OCI-LY1 (cell line): ENCODE measurements around the gene TYMS.

Experiments used
- H2AFZ ChIP-seq: fragments of 200-600 bp; sonication (generic), shearing (Covaris generic); 2 replicates; pipeline ENCODE4 v1.6.0; 2014; ENCODE audit warnings: antibody characterized with exemption, mild to moderate bottlenecking, low read length
- H3F3A ChIP-seq: fragments of 200-600 bp; sonication (generic), shearing (Covaris generic); 2 replicates; pipeline ENCODE4 v1.6.0; 2014; ENCODE audit warnings: mild to moderate bottlenecking, antibody characterized with exemption, low read length, moderate library complexity; ENCODE audit not compliant: insufficient read depth
- H3K27ac ChIP-seq: fragments of 200-600 bp; sonication (generic); 2 replicates; pipeline ENCODE4 v1.5.1; 2014; ENCODE audit warnings: low read length, mixed run types, mild to moderate bottlenecking, low read depth; ENCODE audit not compliant: poor library complexity, severe bottlenecking
- H3K27me3 ChIP-seq: fragments of 200-600 bp; sonication (generic); 2 replicates; pipeline ENCODE4 v1.6.0; 2014; ENCODE audit warnings: antibody characterized with exemption, mild to moderate bottlenecking, low read length, moderate library complexity; ENCODE audit not compliant: insufficient read depth
- H3K36me3 ChIP-seq: fragments of 200-600 bp; sonication (generic); 2 replicates; pipeline ENCODE4 v1.6.1; 2014; ENCODE audit warnings: mild to moderate bottlenecking, antibody characterized with exemption, low read length, moderate library complexity, mixed read lengths; ENCODE audit not compliant: insufficient read depth
- H3K4me1 ChIP-seq: fragments of 200-600 bp; sonication (generic); 2 replicates; pipeline ENCODE4 v1.5.1; 2014; ENCODE audit warnings: mild to moderate bottlenecking, low read length, moderate library complexity; ENCODE audit not compliant: insufficient read depth, severe bottlenecking
- H3K4me2 ChIP-seq: fragments of 200-600 bp; sonication (generic), shearing (Covaris generic); 2 replicates; pipeline ENCODE4 v1.6.1; 2014; ENCODE audit warnings: low read length
- H3K4me3 ChIP-seq: fragments of 200-600 bp; sonication (generic); 2 replicates; pipeline ENCODE4 v1.5.1; 2014; ENCODE audit warnings: low read length, low read depth, mild to moderate bottlenecking, mixed read lengths; ENCODE audit not compliant: poor library complexity, severe bottlenecking
- H3K79me2 ChIP-seq: fragments of 200-600 bp; shearing (Covaris generic); 2 replicates; pipeline ENCODE4 v1.6.1; 2016; ENCODE audit warnings: mixed run types, low read length, mixed read lengths; ENCODE audit not compliant: insufficient read depth
- H3K9ac ChIP-seq: fragments of 200-600 bp; sonication (generic), shearing (Covaris generic); 2 replicates; pipeline ENCODE4 v1.6.1; 2014; ENCODE audit warnings: mild to moderate bottlenecking, low read length, mixed read lengths
- H3K9me2 ChIP-seq: fragments of 200-600 bp; sonication (generic), shearing (Covaris generic); 2 replicates; pipeline ENCODE4 v1.6.1; 2014; ENCODE audit warnings: low read depth, mild to moderate bottlenecking, low read length, mixed read lengths
- H3K9me3 ChIP-seq: fragments of 200-600 bp; shearing (Covaris generic); 2 replicates; pipeline ENCODE4 v1.6.1; 2014; ENCODE audit warnings: low read length, mixed read lengths
- H4K20me1 ChIP-seq: fragments of 200-600 bp; sonication (generic), shearing (Covaris generic); 2 replicates; pipeline ENCODE4 v1.6.0; 2016; ENCODE audit warnings: mild to moderate bottlenecking, low read length; ENCODE audit not compliant: insufficient read depth
- CTCF ChIP-seq: fragments of 200-600 bp; sonication (generic), shearing (Covaris generic); IDR thresholded peaks from 2 replicates; pipeline ENCODE4 v1.5.1; 2017; ENCODE audit warnings: mild to moderate bottlenecking, antibody characterized with exemption, low read length, moderate library complexity, mixed read lengths
- EZH2 ChIP-seq: fragments of 200-600 bp; sonication (generic), shearing (Covaris generic); IDR thresholded peaks from 2 replicates; pipeline ENCODE4 v1.8.0; 2017; ENCODE audit warnings: borderline replicate concordance, mixed run types, mild to moderate bottlenecking, antibody characterized with exemption, low read length, moderate library complexity, mixed read lengths

Gene TYMS

GRCh38 chr18:711657-712400 lies 54.4 kb downstream of the TYMS start:
- Histone ChIP-seq H3K9me2 (no peaks in the 10 kb centered on the region), H3K4me2 (no peak overlapping the region), H3K9ac (no peak overlapping the region), H3K4me3 (no peak overlapping the region), H3F3A (no peaks in the 10 kb centered on the region), H3K27ac (no peak overlapping the region), H3K79me2 (no peaks in the 10 kb centered on the region), H3K27me3 (no peaks in the 10 kb centered on the region), H2AFZ (no peak overlapping the region), H3K9me3 (no peaks in the 10 kb centered on the region), H3K4me1 (no peaks in the 10 kb centered on the region), H4K20me1 (no peaks in the 10 kb centered on the region), H3K36me3 (no peaks in the 10 kb centered on the region)
- TF ChIP-seq EZH2 (no peak), CTCF (no peak)

DNA sequence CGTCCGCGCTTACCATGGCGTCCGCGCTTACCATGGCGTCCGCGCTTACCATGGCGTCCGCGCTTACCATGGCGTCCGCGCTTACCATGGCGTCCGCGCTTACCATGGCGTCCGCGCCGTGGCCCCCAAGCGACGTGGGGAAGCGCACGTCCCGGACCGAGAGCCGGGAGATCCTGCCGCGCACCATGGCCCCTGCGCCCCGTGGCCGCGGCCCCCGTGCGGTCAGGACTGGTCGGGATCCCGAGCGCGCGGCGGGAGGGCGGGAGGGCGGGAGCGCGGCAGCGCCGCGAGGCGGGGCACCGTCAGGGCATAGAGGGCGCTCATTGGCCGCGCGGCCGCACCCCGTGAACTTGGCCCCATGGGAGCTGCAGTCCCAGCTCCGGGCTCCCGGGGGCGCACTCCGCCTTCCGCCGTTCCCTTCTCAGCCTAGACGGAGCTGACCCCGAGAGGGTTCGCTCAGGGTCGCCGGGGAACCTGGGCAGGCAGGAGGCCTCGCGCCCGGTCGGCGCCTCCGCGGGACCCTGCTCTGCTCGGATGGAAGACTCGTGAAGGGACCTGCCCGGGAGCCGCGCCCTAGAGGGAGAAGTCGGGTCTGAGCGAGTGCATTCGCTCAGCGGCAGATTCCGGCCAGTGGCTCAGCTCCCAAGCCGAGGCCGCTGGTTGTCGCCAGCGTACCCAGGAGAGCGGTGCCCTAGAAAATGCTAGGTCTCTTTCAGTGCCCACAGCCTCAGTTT lies 55.1 kb downstream of the TYMS start, which contains the start of gene ENOSF1:
ENOSF1 (minus strand) TSS at position 230 of the 734 bp plus-strand sequence; CDS start at position 187, 43 bp downstream.
- no peaks in the 10 kb centered on the region for H3K9me3 ChIP-seq
- H3K4me3 ChIP-seq = no peak within 1 kb of the TSS
- no peaks in the 10 kb centered on the region for H3F3A ChIP-seq
- H3K79me2 ChIP-seq = no peaks in the 10 kb centered on the region
- H3K4me1 ChIP-seq = no peaks in the 10 kb centered on the region
- TF ChIP-seq CTCF = no peak
- H3K27ac ChIP-seq = no peak within 1 kb of the TSS
- H3K9me2 ChIP-seq = no peaks in the 10 kb centered on the region
- H2AFZ ChIP-seq = no peak within 1 kb of the TSS
- H3K36me3 ChIP-seq = no peaks in the 10 kb centered on the region
- H3K9ac ChIP-seq = no peak within 1 kb of the TSS
- no peaks in the 10 kb centered on the region for H4K20me1 ChIP-seq
- no peaks in the 10 kb centered on the region for H3K27me3 ChIP-seq
- no peak within 1 kb of the TSS for H3K4me2 ChIP-seq

DNA sequence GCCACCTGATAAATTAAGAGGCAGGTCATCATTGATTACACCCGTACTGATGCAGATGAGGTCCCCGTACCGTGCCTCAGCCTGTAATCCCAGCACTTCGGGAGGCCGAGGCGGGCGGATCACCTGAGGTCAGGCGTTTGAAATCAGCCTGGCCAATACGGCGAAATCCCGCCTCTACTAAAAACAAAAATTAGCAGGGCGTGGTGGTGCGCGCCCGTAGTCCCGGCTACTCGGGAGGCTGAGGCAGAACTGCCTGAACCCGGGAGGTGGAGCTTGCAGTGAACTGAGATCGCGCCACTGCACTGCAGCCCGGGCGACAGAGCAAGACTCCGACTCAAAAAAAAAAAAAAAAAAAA lies 55.7 kb downstream of the TYMS start:
- H3K27me3 ChIP-seq = no peaks in the 10 kb centered on the region
- no peaks in the 10 kb centered on the region for H3K4me1 ChIP-seq
- no peak overlapping the region for H3K9ac ChIP-seq
- no peak overlapping the region for H3K4me2 ChIP-seq
- no peaks in the 10 kb centered on the region for H3K79me2 ChIP-seq
- no peak overlapping the region for H3K4me3 ChIP-seq
- no peaks in the 10 kb centered on the region for H3K9me3 ChIP-seq
- no peaks in the 10 kb centered on the region for H4K20me1 ChIP-seq
- H3K9me2 ChIP-seq = no peaks in the 10 kb centered on the region
- TF ChIP-seq CTCF (no peak), EZH2 (no peak)
- H3K27ac ChIP-seq = no peak overlapping the region
- H3K36me3 ChIP-seq = no peaks in the 10 kb centered on the region
- H3F3A ChIP-seq = no peaks in the 10 kb centered on the region
- no peak overlapping the region for H2AFZ ChIP-seq
